Measurements from ENCODE around the gene SLC13A4. TPM values are rescaled to one million over a fixed set of nuclear protein-coding genes. Genes with fewer than 3 reads are reported as not detected.

SLC13A4 gene
- total and polyA plus RNA-seq, 4 donors: 0.17 to 1.3 (median 0.19) TPM

DNA sequence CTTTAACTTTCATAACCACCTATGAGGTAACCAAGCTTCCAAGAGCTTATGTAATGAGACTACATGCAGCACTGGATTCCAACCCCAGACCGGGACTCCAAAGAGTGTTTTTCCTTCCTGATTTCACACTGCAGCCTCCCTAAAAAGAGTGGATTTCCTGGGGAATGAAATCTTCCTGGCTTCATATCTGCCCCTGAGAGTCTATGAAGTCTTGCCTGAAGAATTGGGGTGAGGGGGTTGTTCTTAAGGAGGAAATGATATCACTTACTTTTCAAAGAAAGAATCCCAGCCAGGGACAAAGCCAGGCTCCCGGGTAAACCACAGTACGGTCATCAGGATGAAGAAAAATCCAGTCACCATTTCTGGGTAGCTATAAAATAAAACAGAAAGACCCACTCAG, 35.9 kb downstream of the SLC13A4 start:
- Histone ChIP-seq H3K36me3 (ENCODE audit: control insufficient read depth in 4 of 4, insufficient read depth in 4 of 4, low read length in 4 of 4) (peaks cover 0 to 9% (median 5%) of the 10 kb centered on the region in 4 donors), H3K4me3 (no peak overlapping the region), H3K9ac (ENCODE audit: insufficient read depth in 1 of 2, low read length in 2 of 2) (no peak overlapping the region), H3K27me3 (ENCODE audit: control insufficient read depth in 3 of 3, insufficient read depth in 3 of 3, low read length in 2 of 3) (no peaks in the 10 kb centered on the region), H3K9me3 (ENCODE audit: control insufficient read depth in 4 of 4, insufficient read depth in 3 of 4, low read length in 3 of 4) (no peaks in the 10 kb centered on the region), H3K4me1 (ENCODE audit: control insufficient read depth in 5 of 5, insufficient read depth in 5 of 5, low read length in 5 of 5) (no peaks in the 10 kb centered on the region), H3K27ac (ENCODE audit: low read depth in 1 of 2, low read length in 1 of 2) (no peak overlapping the region)
- ATAC-seq (ENCODE audit: insufficient read depth, low FRiP score): no peak
- TF ChIP-seq, protein P1, sequence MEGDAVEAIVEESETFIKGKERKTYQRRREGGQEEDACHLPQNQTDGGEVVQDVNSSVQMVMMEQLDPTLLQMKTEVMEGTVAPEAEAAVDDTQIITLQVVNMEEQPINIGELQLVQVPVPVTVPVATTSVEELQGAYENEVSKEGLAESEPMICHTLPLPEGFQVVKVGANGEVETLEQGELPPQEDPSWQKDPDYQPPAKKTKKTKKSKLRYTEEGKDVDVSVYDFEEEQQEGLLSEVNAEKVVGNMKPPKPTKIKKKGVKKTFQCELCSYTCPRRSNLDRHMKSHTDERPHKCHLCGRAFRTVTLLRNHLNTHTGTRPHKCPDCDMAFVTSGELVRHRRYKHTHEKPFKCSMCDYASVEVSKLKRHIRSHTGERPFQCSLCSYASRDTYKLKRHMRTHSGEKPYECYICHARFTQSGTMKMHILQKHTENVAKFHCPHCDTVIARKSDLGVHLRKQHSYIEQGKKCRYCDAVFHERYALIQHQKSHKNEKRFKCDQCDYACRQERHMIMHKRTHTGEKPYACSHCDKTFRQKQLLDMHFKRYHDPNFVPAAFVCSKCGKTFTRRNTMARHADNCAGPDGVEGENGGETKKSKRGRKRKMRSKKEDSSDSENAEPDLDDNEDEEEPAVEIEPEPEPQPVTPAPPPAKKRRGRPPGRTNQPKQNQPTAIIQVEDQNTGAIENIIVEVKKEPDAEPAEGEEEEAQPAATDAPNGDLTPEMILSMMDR (IDR thresholded peaks at IDR 0.05; ENCODE audit: control extremely low read depth, extremely low read depth): no peak
- DNase-seq: no peak
- WGBS, 2 donors: 42 to 74% methylated on average over 3 of the region's 3 CpGs

DNA sequence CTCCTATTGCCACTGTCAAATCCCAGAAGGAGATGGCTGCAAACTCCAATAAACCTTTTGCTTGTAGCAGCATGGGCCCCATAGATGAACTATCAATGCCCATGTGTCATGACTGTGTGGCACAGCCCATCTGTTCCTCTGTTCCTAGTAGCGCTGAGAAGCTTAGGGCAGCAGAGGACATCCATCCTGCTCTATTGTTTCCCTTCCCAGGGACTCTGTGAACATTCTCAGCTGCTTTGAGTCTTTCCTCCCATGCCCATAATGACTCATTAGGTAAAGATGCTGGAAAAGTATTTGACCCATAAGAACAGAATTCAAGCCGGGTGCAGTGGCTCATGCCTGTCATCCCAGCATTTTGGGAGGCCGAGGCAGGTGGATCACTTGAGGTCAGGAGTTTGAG, 37.4 kb downstream of the SLC13A4 start:
- Histone ChIP-seq H3K36me3 (ENCODE audit: control insufficient read depth in 4 of 4, insufficient read depth in 4 of 4, low read length in 4 of 4) (peaks cover 0 to 9% (median 5%) of the 10 kb centered on the region in 4 donors), H3K9ac (ENCODE audit: insufficient read depth in 1 of 2, low read length in 2 of 2) (no peak overlapping the region), H3K4me3 (no peak overlapping the region), H3K27me3 (ENCODE audit: control insufficient read depth in 3 of 3, insufficient read depth in 3 of 3, low read length in 2 of 3) (no peaks in the 10 kb centered on the region), H3K4me1 (ENCODE audit: control insufficient read depth in 5 of 5, insufficient read depth in 5 of 5, low read length in 5 of 5) (no peaks in the 10 kb centered on the region), H3K9me3 (ENCODE audit: control insufficient read depth in 4 of 4, insufficient read depth in 3 of 4, low read length in 3 of 4) (no peaks in the 10 kb centered on the region), H3K27ac (ENCODE audit: low read depth in 1 of 2, low read length in 1 of 2) (no peak overlapping the region)
- 96% methylated on average over 3 of the region's 3 CpGs for WGBS, 2 donors
- TF ChIP-seq, protein P1 (IDR thresholded peaks at IDR 0.05; ENCODE audit: control extremely low read depth, extremely low read depth): no peak
- DNase-seq (no peak), ATAC-seq (ENCODE audit: insufficient read depth, low FRiP score) (no peak)

DNA sequence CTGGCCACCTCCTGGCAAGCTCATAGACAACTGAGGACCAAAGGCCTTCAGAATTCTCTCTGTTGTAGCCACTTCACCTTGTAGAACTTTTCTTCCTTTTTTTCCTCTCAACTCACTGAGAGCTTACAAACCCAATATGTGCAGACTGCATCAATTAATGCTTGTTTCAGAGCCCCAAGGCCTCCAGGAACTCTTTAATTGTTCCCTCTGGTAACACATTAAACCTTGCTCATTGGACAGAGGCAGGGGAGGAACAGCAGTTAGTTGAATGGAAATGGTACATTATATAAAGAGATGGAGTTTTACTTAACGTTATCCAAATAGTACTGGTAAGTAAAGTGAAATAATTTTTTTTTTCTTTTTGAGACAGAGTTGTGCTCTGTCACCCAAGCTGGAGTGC, 40.5 kb downstream of the SLC13A4 start:
- Histone ChIP-seq H3K9ac (ENCODE audit: insufficient read depth in 1 of 2, low read length in 2 of 2) (no peak overlapping the region), H3K4me1 (ENCODE audit: control insufficient read depth in 5 of 5, insufficient read depth in 5 of 5, low read length in 5 of 5) (peaks cover 0 to 5% (median 3%) of the 10 kb centered on the region in 5 donors), H3K9me3 (ENCODE audit: control insufficient read depth in 4 of 4, insufficient read depth in 3 of 4, low read length in 3 of 4) (no peaks in the 10 kb centered on the region), H3K4me3 (no peak overlapping the region), H3K36me3 (ENCODE audit: control insufficient read depth in 4 of 4, insufficient read depth in 4 of 4, low read length in 4 of 4) (peaks cover 0 to 9% (median 7%) of the 10 kb centered on the region in 4 donors), H3K27ac (ENCODE audit: low read depth in 1 of 2, low read length in 1 of 2) (no peak overlapping the region), H3K27me3 (ENCODE audit: control insufficient read depth in 3 of 3, insufficient read depth in 3 of 3, low read length in 2 of 3) (no peaks in the 10 kb centered on the region)
- WGBS, 2 donors: 0 to 60% methylated on average over 1 of the region's 1 CpG
- TF ChIP-seq, protein P1 (IDR thresholded peaks at IDR 0.05; ENCODE audit: control extremely low read depth, extremely low read depth): no peak
- ATAC-seq (ENCODE audit: insufficient read depth, low FRiP score): no peak
- no peak for DNase-seq
